H1 (cell line): Measurements from ENCODE around the gene PPFIA4. TPM values are rescaled to one million over a fixed set of nuclear protein-coding genes. Genes with fewer than 3 reads are reported as not detected.

ENCODE experiments used
- CEBPB ChIP-seq: IDR thresholded peaks from 2 replicates; pipeline ENCODE4 v1.6.1; 2012; ENCODE audit warnings: low read depth, low read length
- GABPA ChIP-seq: IDR thresholded peaks from 2 replicates; pipeline ENCODE4 v1.6.1; 2011; ENCODE audit warnings: mild to moderate bottlenecking, low read length, moderate library complexity, borderline replicate concordance; ENCODE audit not compliant: insufficient read depth
- PHF8 ChIP-seq: fragments of 200-600 bp; sonication (generic); conservative IDR thresholded peaks from 2 replicates; pipeline ENCODE4 v1.7.1; 2012; ENCODE audit warnings: low read depth, mild to moderate bottlenecking, inconsistent platforms, low read length, moderate library complexity
- RXRA ChIP-seq: IDR thresholded peaks from 2 replicates; pipeline ENCODE4 v1.6.1; 2011; ENCODE audit warnings: low read depth, mild to moderate bottlenecking, low read length, moderate library complexity; ENCODE audit not compliant: insufficient read depth
- TAF1 ChIP-seq: IDR thresholded peaks from 2 replicates; pipeline ENCODE4 v1.6.1; 2011; ENCODE audit warnings: mild to moderate bottlenecking, low read depth, low read length
- TBP ChIP-seq: IDR thresholded peaks from 2 replicates; pipeline ENCODE4 v1.6.1; 2011; ENCODE audit warnings: low read depth, low read length, improper control_type of control experiment
- polyA plus RNA-seq, 7 experiments: library from polyadenylated mRNA; depleted of rRNA in 3 of 7; stranded (reverse) in 5 of 7; unstranded in 2 of 7; fragments of >200 nt in 5 of 7; fragments of 200-250 nt in 2 of 7; gene quantifications; 1 replicate in 5 of 7; 2 replicates in 1 of 7; 4 replicates in 1 of 7; pipeline versions ENCODE4 v1.2.1 to v1.2.3, GENCODE V29; 2011 to 2013; ENCODE audit warnings: missing spikeins in 2 of 7, mixed read lengths in 2 of 7
- total RNA-seq: library from RNA; stranded (reverse); fragmentation: NEBNext Ultra II Directional; extraction: Animal tissue kit (Norgen Biotek cat#: 25700); gene quantifications from 2 replicates; pipeline ENCODE4 v1.2.1, GENCODE V29; 2021
- TF ChIP-seq, protein P1 (sequence below): IDR thresholded peaks from 2 replicates; pipeline ENCODE4 v1.6.1; 2011; ENCODE audit warnings: low read length, improper control_type of control experiment

Gene PPFIA4
- total and polyA plus RNA-seq, 2 of the 8 experiments (the other 6 are each of a cell fraction or from before 2014, with no cell fraction given) = 9.0 to 9.9 TPM

DNA sequence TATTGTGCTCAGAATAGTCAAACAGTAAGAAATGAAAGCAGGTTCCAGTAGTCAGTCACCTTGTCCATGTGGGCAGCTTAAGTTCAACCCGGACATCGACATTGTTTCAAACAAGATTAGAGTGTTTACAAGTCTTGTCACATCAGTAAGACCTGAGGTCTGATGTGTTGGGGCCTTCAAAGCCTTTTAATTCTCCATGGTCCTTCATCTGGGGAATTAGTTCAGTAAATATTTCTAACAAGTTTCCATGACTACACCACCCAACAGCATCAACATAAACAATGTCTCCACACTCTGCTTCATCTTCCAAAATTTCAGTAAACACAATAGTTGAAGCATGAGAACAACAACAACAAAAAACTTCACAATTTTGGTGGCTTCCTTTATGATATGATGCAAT, 86.2 kb downstream of the PPFIA4 start (continued):
- TF ChIP-seq TAF1 (no peak), RXRA (no peak), GABPA (no peak), CEBPB (no peak), PHF8 (no peak), TBP (no peak)
- TF ChIP-seq, protein P1, sequence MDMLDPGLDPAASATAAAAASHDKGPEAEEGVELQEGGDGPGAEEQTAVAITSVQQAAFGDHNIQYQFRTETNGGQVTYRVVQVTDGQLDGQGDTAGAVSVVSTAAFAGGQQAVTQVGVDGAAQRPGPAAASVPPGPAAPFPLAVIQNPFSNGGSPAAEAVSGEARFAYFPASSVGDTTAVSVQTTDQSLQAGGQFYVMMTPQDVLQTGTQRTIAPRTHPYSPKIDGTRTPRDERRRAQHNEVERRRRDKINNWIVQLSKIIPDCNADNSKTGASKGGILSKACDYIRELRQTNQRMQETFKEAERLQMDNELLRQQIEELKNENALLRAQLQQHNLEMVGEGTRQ = no peak
